ENCODE measurements around the gene CHDH. TPM values are rescaled to one million over a fixed set of nuclear protein-coding genes. Genes with fewer than 3 reads are reported as not detected.

The CHDH gene
- total and polyA plus RNA-seq, 2 experiments from 2014 or later = 31.1 to 62.6 TPM

DNA sequence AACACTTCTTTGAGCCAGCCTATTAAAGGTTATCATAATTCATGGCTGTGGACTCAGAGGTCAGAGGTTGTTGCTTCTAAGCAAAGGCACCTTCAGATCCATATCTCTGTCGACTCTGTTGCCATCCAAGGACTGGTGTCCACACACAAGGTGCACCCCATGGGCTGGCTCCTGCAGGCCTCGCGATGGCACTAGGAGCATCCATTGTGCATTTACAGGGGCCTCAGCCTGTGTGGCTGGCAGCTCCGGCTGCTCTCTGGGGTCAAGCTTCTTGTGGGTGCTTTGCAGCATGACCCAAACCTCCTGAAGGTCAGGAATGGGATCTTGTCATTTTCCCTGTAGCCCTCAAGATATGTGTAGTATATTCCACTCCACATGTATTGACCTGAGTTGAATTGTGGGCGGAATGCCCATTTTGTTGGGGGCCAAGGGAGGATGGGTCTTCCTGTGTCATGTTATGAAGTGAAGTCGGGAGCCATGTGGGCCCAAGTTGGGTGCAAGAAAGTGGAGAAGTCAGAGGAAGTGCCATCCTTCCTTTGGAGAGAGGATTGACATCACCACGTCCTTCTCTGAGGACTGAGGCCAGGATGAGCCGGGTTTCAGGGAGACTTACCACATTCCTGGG lies 43.9 kb downstream of the CHDH start:
- WGBS (ENCODE audit: low lambda C conversion rate, missing lambda C conversion rate) = 95% methylated on average over 8 of the region's 8 CpGs
- Histone ChIP-seq H3K9me3 (ENCODE audit: low read depth) (no peaks in the 10 kb centered on the region), H3K79me2 (no peaks in the 10 kb centered on the region)

DNA sequence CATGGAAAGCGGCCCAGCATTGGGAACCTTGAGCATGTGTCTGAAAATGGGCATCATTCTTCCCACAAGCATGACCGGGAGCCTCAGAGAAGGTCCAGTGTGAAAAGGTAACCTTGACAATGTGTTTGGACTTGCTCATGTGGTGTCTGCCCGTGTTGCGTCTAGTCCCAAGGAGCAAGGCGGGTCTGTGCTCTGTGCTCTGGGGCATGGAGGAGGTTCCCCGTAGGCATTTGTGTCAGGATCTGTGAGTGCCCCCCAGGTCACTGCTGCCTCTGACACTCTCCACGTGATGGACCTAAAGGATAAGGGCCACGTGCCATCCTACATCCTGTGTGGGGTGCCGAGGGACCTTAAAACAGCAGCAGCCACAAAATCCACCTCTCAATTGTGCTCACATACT lies 44.9 kb downstream of the CHDH start:
- Histone ChIP-seq H2AFZ (no peak overlapping the region), H3K9me2 (replicated peaks; ENCODE audit: insufficient read depth) (no peaks in the 10 kb centered on the region), H3K4me2 (no peak overlapping the region), H3K27ac (no peak overlapping the region), H3K27me3 (no peaks in the 10 kb centered on the region), H3K9me3 (ENCODE audit: low read depth) (no peaks in the 10 kb centered on the region), H3K36me3 (replicated peaks; ENCODE audit: insufficient read depth, low read depth) (no peaks in the 10 kb centered on the region), H3K79me2 (no peaks in the 10 kb centered on the region), H3K4me1 (ENCODE audit: insufficient read depth) (peaks cover 12% of the 10 kb centered on the region), H4K20me1 (ENCODE audit: insufficient read depth, poor library complexity, severe bottlenecking) (no peaks in the 10 kb centered on the region), H3K4me3 (no peak overlapping the region)
- DNase-seq (ENCODE audit: low spot score) = no peak
- WGBS (ENCODE audit: low lambda C conversion rate, missing lambda C conversion rate) = 96% methylated on average over 9 of the region's 9 CpGs
- TF ChIP-seq, protein P1, sequence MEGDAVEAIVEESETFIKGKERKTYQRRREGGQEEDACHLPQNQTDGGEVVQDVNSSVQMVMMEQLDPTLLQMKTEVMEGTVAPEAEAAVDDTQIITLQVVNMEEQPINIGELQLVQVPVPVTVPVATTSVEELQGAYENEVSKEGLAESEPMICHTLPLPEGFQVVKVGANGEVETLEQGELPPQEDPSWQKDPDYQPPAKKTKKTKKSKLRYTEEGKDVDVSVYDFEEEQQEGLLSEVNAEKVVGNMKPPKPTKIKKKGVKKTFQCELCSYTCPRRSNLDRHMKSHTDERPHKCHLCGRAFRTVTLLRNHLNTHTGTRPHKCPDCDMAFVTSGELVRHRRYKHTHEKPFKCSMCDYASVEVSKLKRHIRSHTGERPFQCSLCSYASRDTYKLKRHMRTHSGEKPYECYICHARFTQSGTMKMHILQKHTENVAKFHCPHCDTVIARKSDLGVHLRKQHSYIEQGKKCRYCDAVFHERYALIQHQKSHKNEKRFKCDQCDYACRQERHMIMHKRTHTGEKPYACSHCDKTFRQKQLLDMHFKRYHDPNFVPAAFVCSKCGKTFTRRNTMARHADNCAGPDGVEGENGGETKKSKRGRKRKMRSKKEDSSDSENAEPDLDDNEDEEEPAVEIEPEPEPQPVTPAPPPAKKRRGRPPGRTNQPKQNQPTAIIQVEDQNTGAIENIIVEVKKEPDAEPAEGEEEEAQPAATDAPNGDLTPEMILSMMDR (IDR thresholded peaks at IDR 0.05; ENCODE audit: poor library complexity) = no peak
- no peak for TF ChIP-seq EZH2phosphoT487 (IDR thresholded peaks at IDR 0.05; ENCODE audit: low read depth, severe bottlenecking, unreplicated experiment)
- TF ChIP-seq EZH2 (IDR thresholded peaks at IDR 0.05; ENCODE audit: borderline replicate concordance) = no peak

More for the DNA sequence above, 43.9 kb downstream of the CHDH start:
- H3K4me1 ChIP-seq (ENCODE audit: insufficient read depth) = peaks cover 23% of the 10 kb centered on the region
- H3K36me3 ChIP-seq (replicated peaks; ENCODE audit: insufficient read depth, low read depth) = no peaks in the 10 kb centered on the region
- no peak overlapping the region for H3K4me2 ChIP-seq
- H3K27ac ChIP-seq = no peak overlapping the region
- H2AFZ ChIP-seq = no peak overlapping the region
- H4K20me1 ChIP-seq (ENCODE audit: insufficient read depth, poor library complexity, severe bottlenecking) = no peaks in the 10 kb centered on the region
- H3K4me3 ChIP-seq = no peak overlapping the region
- H3K9me2 ChIP-seq (replicated peaks; ENCODE audit: insufficient read depth) = no peaks in the 10 kb centered on the region
- TF ChIP-seq EZH2phosphoT487 (IDR thresholded peaks at IDR 0.05; ENCODE audit: low read depth, severe bottlenecking, unreplicated experiment) = no peak
- TF ChIP-seq, protein P1 (IDR thresholded peaks at IDR 0.05; ENCODE audit: poor library complexity) = no peak
- TF ChIP-seq EZH2 (IDR thresholded peaks at IDR 0.05; ENCODE audit: borderline replicate concordance) = no peak
- no peak for DNase-seq (ENCODE audit: low spot score)
- no peaks in the 10 kb centered on the region for H3K27me3 ChIP-seq

DNA sequence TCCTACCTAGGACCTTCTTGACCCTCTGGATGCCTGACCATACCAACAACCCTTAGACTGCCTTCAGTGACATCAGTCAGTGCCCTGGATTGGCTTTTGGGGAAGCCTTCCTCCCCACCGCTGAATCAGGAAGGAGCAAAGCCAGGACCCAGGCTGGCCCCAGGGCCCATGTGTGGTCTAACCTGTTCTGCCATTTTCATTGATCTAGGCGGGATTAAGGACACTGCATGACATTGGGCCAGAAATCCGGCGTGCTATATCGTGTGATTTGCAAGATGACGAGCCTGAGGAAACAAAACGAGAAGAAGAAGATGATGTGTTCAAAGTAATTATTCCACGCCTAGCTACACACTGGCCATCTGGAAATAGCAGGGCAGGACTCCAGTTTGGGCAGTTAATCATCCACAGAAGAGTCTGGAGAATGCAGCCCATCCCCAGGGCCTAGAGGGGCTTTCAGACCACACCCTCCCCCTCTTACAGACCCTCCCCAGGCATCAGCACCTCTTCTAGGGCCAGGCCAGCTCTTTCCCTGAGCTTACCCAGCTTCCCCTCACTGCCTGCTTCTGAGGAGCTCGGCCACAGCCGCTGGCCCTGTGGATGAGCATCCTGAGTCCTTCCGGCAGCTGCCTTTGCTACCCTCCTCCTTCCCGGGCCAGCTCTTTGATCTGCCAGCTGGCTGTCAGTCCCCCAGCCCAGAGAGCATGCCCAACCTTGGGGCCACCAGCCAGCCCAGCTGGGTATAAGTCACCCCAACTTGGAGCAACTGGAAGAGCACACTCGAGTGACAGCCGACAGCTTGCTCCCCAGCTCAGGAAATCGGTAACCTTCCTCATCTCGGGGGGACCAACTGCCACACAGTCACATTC lies 45.9 kb downstream of the CHDH start:
- no peaks in the 10 kb centered on the region for H3K27me3 ChIP-seq
- no peak for DNase-seq (ENCODE audit: low spot score)
- H4K20me1 ChIP-seq (ENCODE audit: insufficient read depth, poor library complexity, severe bottlenecking) = no peaks in the 10 kb centered on the region
- H3K27ac ChIP-seq = no peak overlapping the region
- H3K9me2 ChIP-seq (replicated peaks; ENCODE audit: insufficient read depth) = no peaks in the 10 kb centered on the region
- H3K4me3 ChIP-seq = no peak overlapping the region
- no peak overlapping the region for H2AFZ ChIP-seq
- H3K4me1 ChIP-seq (ENCODE audit: insufficient read depth) = peaks cover 9% of the 10 kb centered on the region
- 93% methylated on average over 16 of the region's 16 CpGs for WGBS (ENCODE audit: low lambda C conversion rate, missing lambda C conversion rate)
- no peaks in the 10 kb centered on the region for H3K36me3 ChIP-seq (replicated peaks; ENCODE audit: insufficient read depth, low read depth)
- TF ChIP-seq EZH2phosphoT487 (IDR thresholded peaks at IDR 0.05; ENCODE audit: low read depth, severe bottlenecking, unreplicated experiment) (no peak), EZH2 (IDR thresholded peaks at IDR 0.05; ENCODE audit: borderline replicate concordance) (no peak)
- TF ChIP-seq, protein P1 (IDR thresholded peaks at IDR 0.05; ENCODE audit: poor library complexity) = no peak
- no peak overlapping the region for H3K4me2 ChIP-seq
- no peaks in the 10 kb centered on the region for H3K9me3 ChIP-seq (ENCODE audit: low read depth)
- H3K79me2 ChIP-seq = no peaks in the 10 kb centered on the region

Measured in hepatocyte (in vitro differentiated cells).